Renal cortical epithelial cell (primary cell): ENCODE results near the gene ERVFRD-1. TPM values are rescaled to one million over a fixed set of nuclear protein-coding genes. Genes with fewer than 3 reads are reported as not detected.

ENCODE experiments used
- total RNA-seq: library from RNA; depleted of rRNA; stranded (reverse); fragments of >200 nt; gene quantifications from 2 replicates; pipeline ENCODE4 v1.2.3, GENCODE V29; 2014

ERVFRD-1 gene
- total RNA-seq, 1 donor from 2014 or later, result not detected

Other genes starting within 250 kb of the ERVFRD-1 start
- gene GCM2, start 229.7 kb downstream of the ERVFRD-1 start, total RNA-seq, result not detected in 2 replicates
- gene SYCP2L, start 224.7 kb downstream of the ERVFRD-1 start, total RNA-seq, result 0.35 and 0.52 TPM in 2 replicates
- gene ELOVL2, start 67.4 kb downstream of the ERVFRD-1 start, total RNA-seq, result under 0.01 and 0.05 TPM in 2 replicates
- 11.0 and 13.9 TPM in 2 replicates for gene SMIM13, start 17.9 kb downstream of the ERVFRD-1 start, total RNA-seq
- 86.7 and 131 TPM in 2 replicates for gene NEDD9, start 120.9 kb upstream of the ERVFRD-1 start, total RNA-seq